Endothelial cell of umbilical vein (primary cell): ENCODE results near the gene AGK. TPM values are rescaled to one million over a fixed set of nuclear protein-coding genes. Genes with fewer than 3 reads are reported as not detected.

Experiments
- BruUV-seq: library from RNA; stranded (reverse); fragments of 400-500 nt; replicated peaks from 2 replicates; lab custom pipeline; 2021; lab: Mats Ljungman, UMichigan
- CTCF ChIA-PET: fragments of 300-600, 350-600 bp; sonication (Branson Sonifier 250); formaldehyde crosslinking; loops from one replicate; lab custom pipeline; 2021; ENCODE audit warnings: antibody characterized with exemption, inconsistent platforms; lab: Charles Lee
- POLR2A ChIA-PET: fragments of 300-600, 350-600 bp; sonication (Branson Sonifier 250); formaldehyde crosslinking; loops from one replicate; lab custom pipeline; 2021; ENCODE audit warnings: antibody characterized with exemption, inconsistent platforms; lab: Charles Lee
- DNase-seq: peaks from one replicate; pipeline ENCODE4 v3.0.0-alpha.2; 2011; ENCODE audit warnings: low read depth, low spot score
- FAIRE-seq: peaks from 2 replicates; lab custom pipeline; 2011; peaks lifted over from hg19 to GRCh38; lab: Jason Lieb, UNC
- H2AFZ ChIP-seq: 2 replicates; pipeline ENCODE4 v1.6.0; 2012; ENCODE audit warnings: low read depth, low read length, control low read depth, inconsistent platforms
- H3K27ac ChIP-seq: 2 replicates; pipeline ENCODE4 v1.5.1; 2011; ENCODE audit warnings: low read depth, mild to moderate bottlenecking, control low read depth, low read length, moderate library complexity; ENCODE audit not compliant: insufficient read depth
- H3K27me3 ChIP-seq, 2 experiments: 2 replicates each; pipeline versions ENCODE4 v1.6.0 to v1.6.1; 2011; ENCODE audit warnings: low read length in 2 of 2, mixed read lengths in 1 of 2; ENCODE audit not compliant: control insufficient read depth in 2 of 2, insufficient read depth in 2 of 2
- H3K36me3 ChIP-seq, 2 experiments: 2 replicates in 1 of 2; 3 replicates in 1 of 2; pipeline ENCODE4 v1.5.1; 2011; ENCODE audit warnings: low read length in 2 of 2, mild to moderate bottlenecking in 1 of 2, moderate library complexity in 1 of 2; ENCODE audit not compliant: control insufficient read depth in 2 of 2, insufficient read depth in 2 of 2; ENCODE audit errors: extremely low read depth in 1 of 2
- H3K4me1 ChIP-seq: 3 replicates; pipeline ENCODE4 v1.5.1; 2011; ENCODE audit warnings: mild to moderate bottlenecking, low read length; ENCODE audit not compliant: control insufficient read depth, insufficient read depth; ENCODE audit errors: extremely low read depth
- H3K4me2 ChIP-seq: 2 replicates; pipeline ENCODE4 v1.6.1; 2011; ENCODE audit warnings: low read length, control low read depth, mixed read lengths; ENCODE audit not compliant: insufficient read depth
- H3K4me3 ChIP-seq, 3 experiments: fragments of 200-600 bp in 1 of 3; sonication (generic), shearing (Covaris generic) in 1 of 3; replicated peaks in 1 of 3; 2 replicates each; pipeline ENCODE4 v1.5.1; 2011 to 2016; ENCODE audit warnings: control low read depth in 3 of 3, low read length in 3 of 3, mild to moderate bottlenecking in 2 of 3, inconsistent platforms in 1 of 3, low read depth in 1 of 3, moderate library complexity in 1 of 3; ENCODE audit not compliant: insufficient read depth in 1 of 3
- H3K79me2 ChIP-seq: 2 replicates; pipeline ENCODE4 v1.6.0; 2012; ENCODE audit warnings: low read length, inconsistent platforms; ENCODE audit not compliant: control insufficient read depth, insufficient read depth
- H3K9ac ChIP-seq: replicated peaks from 2 replicates; pipeline ENCODE3; 2011; ENCODE audit warnings: low read length, control low read depth; ENCODE audit not compliant: insufficient read depth; ENCODE audit errors: extremely low read depth
- H3K9me1 ChIP-seq: replicated peaks from 3 replicates; pipeline ENCODE4 v1.6.0; 2011; ENCODE audit warnings: mild to moderate bottlenecking, low read length; ENCODE audit not compliant: control insufficient read depth, insufficient read depth; ENCODE audit errors: extremely low read depth
- H3K9me3 ChIP-seq: replicated peaks from 2 replicates; pipeline ENCODE4 v1.5.1; 2012; ENCODE audit warnings: low read length, inconsistent platforms; ENCODE audit not compliant: control insufficient read depth, insufficient read depth
- H4K20me1 ChIP-seq: replicated peaks from 2 replicates; pipeline ENCODE3; 2011; ENCODE audit warnings: mild to moderate bottlenecking, low read length; ENCODE audit not compliant: control insufficient read depth, insufficient read depth; ENCODE audit errors: extremely low read depth
- CTCF ChIP-seq, 2 donors: IDR thresholded peaks; 1 replicate in 1 of 2; 2 replicates in 1 of 2; pipeline ENCODE4 v1.5.1; 2011; ENCODE audit warnings: low read length in 2 of 2, mild to moderate bottlenecking in 2 of 2, moderate library complexity in 2 of 2, control low read depth in 1 of 2, inconsistent platforms in 1 of 2, low read depth in 1 of 2; ENCODE audit not compliant: insufficient read depth in 1 of 2; ENCODE audit errors: extremely low read depth in 1 of 2
- EZH2 ChIP-seq: IDR thresholded peaks from 2 replicates; pipeline ENCODE4 v1.6.1; 2012; ENCODE audit warnings: borderline replicate concordance, low read depth, mild to moderate bottlenecking, moderate library complexity, low read length, inconsistent platforms; ENCODE audit not compliant: severe bottlenecking
- FOS ChIP-seq: IDR thresholded peaks from 2 replicates; pipeline ENCODE4 v1.6.1; 2011; ENCODE audit warnings: mild to moderate bottlenecking, low read length, moderate library complexity, borderline replicate concordance; ENCODE audit not compliant: insufficient read depth
- GATA2 ChIP-seq: IDR thresholded peaks from 2 replicates; pipeline ENCODE4 v1.7.0; 2011; ENCODE audit warnings: low read depth, mild to moderate bottlenecking, moderate library complexity, mixed read lengths, low read length; ENCODE audit not compliant: insufficient read length, insufficient read depth
- JUN ChIP-seq: IDR thresholded peaks from 2 replicates; pipeline ENCODE4 v1.6.1; 2011; ENCODE audit warnings: borderline replicate concordance, low read depth; ENCODE audit not compliant: insufficient read length, insufficient read depth
- MAX ChIP-seq: IDR thresholded peaks from 2 replicates; pipeline ENCODE4 v1.6.1; 2011; ENCODE audit not compliant: insufficient read depth, insufficient read length
- MYC ChIP-seq: IDR thresholded peaks from one replicate; pipeline ENCODE4 v1.6.1; 2011; ENCODE audit warnings: mild to moderate bottlenecking, low read depth, low read length
- POLR2A ChIP-seq: IDR thresholded peaks from 2 replicates; pipeline ENCODE4 v1.6.1; 2012; ENCODE audit warnings: low read depth, mild to moderate bottlenecking, control low read depth, low read length
- POLR2AphosphoS5 ChIP-seq: IDR thresholded peaks from 2 replicates; pipeline ENCODE4 v1.6.1; 2012; ENCODE audit warnings: low read depth, mild to moderate bottlenecking, control low read depth, low read length, moderate library complexity; ENCODE audit not compliant: insufficient read depth
- dilution Hi-C: fragments of 300-500 bp; cut with MboI; formaldehyde crosslinking; loops from one replicate; pipeline ENCODE4 v1.15.0; 2019; ENCODE audit warnings: low sequenced_read_pairs; ENCODE audit not compliant: extremely low pct_ligation_motif_present
- intact Hi-C: fragments of 100-400 bp; cut with micrococcal nuclease; formaldehyde crosslinking; loops from one replicate; pipeline ENCODE4 v1.10.0; 2022
- polyA plus RNA-seq, 4 experiments: library from polyadenylated mRNA; depleted of rRNA in 3 of 4; stranded (reverse) in 3 of 4; unstranded in 1 of 4; fragments of >200 nt; gene quantifications; 2 replicates each; pipeline versions ENCODE4 v1.2.1 to v1.2.3, GENCODE V29; 2011 to 2012; ENCODE audit warnings: missing spikeins in 1 of 4
- total RNA-seq: library from RNA; stranded (reverse); gene quantifications from 2 replicates; pipeline ENCODE4 v1.2.3, GENCODE V29; 2021

Gene AGK
- total and polyA plus RNA-seq, 2 donors (not counting 3 experiments of a cell fraction or from before 2014, with no cell fraction given) = 23.6 to 34.3 TPM

- peaks cover 5 to 18% of the 10 kb centered on the region in 2 experiments for H3K36me3 ChIP-seq
- peaks cover 7% of the 10 kb centered on the region for H3K4me1 ChIP-seq
- no peaks in the 10 kb centered on the region for H3K27me3 ChIP-seq
- H3K9me1 ChIP-seq = no peaks in the 10 kb centered on the region
- CTCF ChIA-PET = interaction anchor here (1.0 to 2.4 kb wide), 3 partner anchors 9 to 31 kb away, joined by 3 to 9 read pairs (median 7); no protein-coding TSS in a partner anchor
- H3K9ac ChIP-seq = no peak overlapping the region
- no peak overlapping the region for H3K4me2 ChIP-seq
- H4K20me1 ChIP-seq = no peaks in the 10 kb centered on the region
- POLR2A ChIA-PET = no interaction called here
- FAIRE-seq (no peak), DNase-seq (no peak)
- intact Hi-C loops = no loop called here
- H3K9me3 ChIP-seq = no peaks in the 10 kb centered on the region
- H3K4me3 ChIP-seq = no peak overlapping the region
- dilution Hi-C loops = no loop called here
- BruUV-seq = no TSS peak
- no peak overlapping the region for H3K27ac ChIP-seq
- TF ChIP-seq MAX = no peak
- TF ChIP-seq FOS = no peak
- TF ChIP-seq JUN = no peak
- TF ChIP-seq EZH2 = no peak
- no peak for TF ChIP-seq POLR2A
- TF ChIP-seq CTCF (IDR thresholded peaks at IDR 0.05; ENCODE audit: extremely low read depth in 1 of 2, insufficient read depth in 1 of 2, low read depth in 1 of 2, low read length in 2 of 2) = no peak
- no peak for TF ChIP-seq POLR2AphosphoS5
- TF ChIP-seq MYC = no peak
- no peak for TF ChIP-seq GATA2
- no peak overlapping the region for H2AFZ ChIP-seq
- H3K79me2 ChIP-seq = peaks cover 6% of the 10 kb centered on the region
Measured at GRCh38 chr7:141685285-141686023, 134.2 kb downstream of the AGK start.
